ENCODE results near the gene RAB3GAP2.
"Not testable (repeated sequence)": the region's sequence is repeated elsewhere in the genome, so short reads cannot be mapped to it uniquely, and the experiment has no call there.

Gene RAB3GAP2

GRCh38 chr1:220283625-220284024 is 11.4 kb upstream of the RAB3GAP2 start:
- DNase-seq (ENCODE audit: low spot score) = no peak

- no peak for DNase-seq (ENCODE audit: low spot score)
Observed at GRCh38 chr1:220281159-220281574, 8.9 kb upstream of the RAB3GAP2 start.

- no peak for DNase-seq (ENCODE audit: low spot score)
Observed at GRCh38 chr1:220280249-220280648, 8.0 kb upstream of the RAB3GAP2 start.

- no peak for DNase-seq (ENCODE audit: low spot score)
Observed at GRCh38 chr1:220278991-220279390, 6.7 kb upstream of the RAB3GAP2 start.

- no peak for DNase-seq (ENCODE audit: low spot score)
Observed at GRCh38 chr1:220275430-220275829, 3.2 kb upstream of the RAB3GAP2 start.

- DNase-seq (ENCODE audit: low spot score) = no peak
Observed at GRCh38 chr1:220274251-220274855, 2.1 kb upstream of the RAB3GAP2 start.

GRCh38 chr1:220272841-220273090 is 513 bp upstream of the RAB3GAP2 start:
- DNase-seq (ENCODE audit: low spot score) = no peak

- DNase-seq (ENCODE audit: low spot score) = no peak
Observed at GRCh38 chr1:220271706-220272046, 577 bp downstream of the RAB3GAP2 start.

GRCh38 chr1:220269036-220269435 is 3.2 kb downstream of the RAB3GAP2 start:
- no peak for DNase-seq (ENCODE audit: low spot score)

- no peak for DNase-seq (ENCODE audit: low spot score)
Observed at GRCh38 chr1:220267630-220268029, 4.6 kb downstream of the RAB3GAP2 start.

- not testable (repeated sequence) for DNase-seq (ENCODE audit: low spot score)
Observed at GRCh38 chr1:220260228-220260627, 12.0 kb downstream of the RAB3GAP2 start.

- not testable (repeated sequence) for DNase-seq (ENCODE audit: low spot score)
Observed at GRCh38 chr1:220259756-220260155, 12.5 kb downstream of the RAB3GAP2 start.

- not testable (repeated sequence) for DNase-seq (ENCODE audit: low spot score)
Observed at GRCh38 chr1:220256194-220256593, 16.1 kb downstream of the RAB3GAP2 start.

GRCh38 chr1:220255204-220255603 is 17.0 kb downstream of the RAB3GAP2 start:
- DNase-seq (ENCODE audit: low spot score) = no peak

GRCh38 chr1:220253290-220253689 is 19.0 kb downstream of the RAB3GAP2 start:
- not testable (repeated sequence) for DNase-seq (ENCODE audit: low spot score)

- no peak for DNase-seq (ENCODE audit: low spot score)
Observed at GRCh38 chr1:220251272-220251671, 21.0 kb downstream of the RAB3GAP2 start.

GRCh38 chr1:220250681-220251080 is 21.6 kb downstream of the RAB3GAP2 start:
- DNase-seq (ENCODE audit: low spot score) = no peak

- DNase-seq (ENCODE audit: low spot score) = no peak
Observed at GRCh38 chr1:220249522-220249921, 22.7 kb downstream of the RAB3GAP2 start.

GRCh38 chr1:220248715-220249265 is 23.5 kb downstream of the RAB3GAP2 start:
- DNase-seq (ENCODE audit: low spot score) = not testable (repeated sequence)

- not testable (repeated sequence) for DNase-seq (ENCODE audit: low spot score)
Observed at GRCh38 chr1:220245900-220246299, 26.4 kb downstream of the RAB3GAP2 start.

GRCh38 chr1:220243947-220244346 is 28.3 kb downstream of the RAB3GAP2 start:
- DNase-seq (ENCODE audit: low spot score) = no peak

- no peak for DNase-seq (ENCODE audit: low spot score)
Observed at GRCh38 chr1:220241072-220241663, 31.1 kb downstream of the RAB3GAP2 start.

GRCh38 chr1:220239966-220240365 is 32.3 kb downstream of the RAB3GAP2 start:
- no peak for DNase-seq (ENCODE audit: low spot score)

GRCh38 chr1:220239213-220239612 is 33.0 kb downstream of the RAB3GAP2 start:
- DNase-seq (ENCODE audit: low spot score) = no peak
